B cell (primary cell): ENCODE measurements around the gene SLC9A5.

ENCODE experiments used
- EZH2 ChIP-seq: IDR thresholded peaks from 2 replicates; pipeline ENCODE4 v1.6.1; 2012; ENCODE audit warnings: borderline replicate concordance, low read depth, mild to moderate bottlenecking, moderate library complexity, low read length; ENCODE audit not compliant: insufficient read depth, poor library complexity, severe bottlenecking
- TF ChIP-seq, protein P1 (sequence below): fragments of 200-600 bp; IDR thresholded peaks from one replicate; pipeline ENCODE4 v1.8.0; 2022; ENCODE audit warnings: antibody characterized with exemption, mild to moderate bottlenecking

DNA sequence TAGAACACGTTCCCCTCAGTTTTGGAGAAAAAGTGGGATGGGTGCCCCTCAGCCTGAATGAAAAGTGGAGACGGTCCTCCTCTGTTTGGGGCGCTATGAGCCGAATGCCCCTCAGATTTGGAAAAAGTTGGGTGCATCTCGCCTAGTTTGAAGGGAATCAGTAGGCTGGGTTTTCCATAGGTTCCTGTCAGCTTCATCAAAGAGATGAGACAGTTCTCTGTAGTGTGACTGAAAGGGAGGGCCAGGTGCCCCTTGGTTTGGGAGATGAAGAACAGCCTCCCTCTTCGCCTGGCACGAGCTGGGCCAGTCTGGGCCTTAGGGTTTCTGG is 742 bp upstream of the SLC9A5 start:
- TF ChIP-seq, protein P1, sequence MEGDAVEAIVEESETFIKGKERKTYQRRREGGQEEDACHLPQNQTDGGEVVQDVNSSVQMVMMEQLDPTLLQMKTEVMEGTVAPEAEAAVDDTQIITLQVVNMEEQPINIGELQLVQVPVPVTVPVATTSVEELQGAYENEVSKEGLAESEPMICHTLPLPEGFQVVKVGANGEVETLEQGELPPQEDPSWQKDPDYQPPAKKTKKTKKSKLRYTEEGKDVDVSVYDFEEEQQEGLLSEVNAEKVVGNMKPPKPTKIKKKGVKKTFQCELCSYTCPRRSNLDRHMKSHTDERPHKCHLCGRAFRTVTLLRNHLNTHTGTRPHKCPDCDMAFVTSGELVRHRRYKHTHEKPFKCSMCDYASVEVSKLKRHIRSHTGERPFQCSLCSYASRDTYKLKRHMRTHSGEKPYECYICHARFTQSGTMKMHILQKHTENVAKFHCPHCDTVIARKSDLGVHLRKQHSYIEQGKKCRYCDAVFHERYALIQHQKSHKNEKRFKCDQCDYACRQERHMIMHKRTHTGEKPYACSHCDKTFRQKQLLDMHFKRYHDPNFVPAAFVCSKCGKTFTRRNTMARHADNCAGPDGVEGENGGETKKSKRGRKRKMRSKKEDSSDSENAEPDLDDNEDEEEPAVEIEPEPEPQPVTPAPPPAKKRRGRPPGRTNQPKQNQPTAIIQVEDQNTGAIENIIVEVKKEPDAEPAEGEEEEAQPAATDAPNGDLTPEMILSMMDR: no peak
- no peak for TF ChIP-seq EZH2
